ENCODE data around the gene KRT31.

KRT31 gene

GRCh38 chr17:41415411-41415810, 18.0 kb upstream of the KRT31 start:
- no peak for TF ChIP-seq CTCF (IDR thresholded peaks at IDR 0.05; ENCODE audit: low read depth, low read length)
- in situ Hi-C loops (cut with HindIII; ENCODE audit: low sequenced_read_pairs): no loop called here
- no peak for DNase-seq (ENCODE audit: low read depth, low spot score)
- no peak overlapping the region for H3K4me3 ChIP-seq (ENCODE audit: low read depth, low read length)

- DNase-seq (ENCODE audit: low read depth, low spot score): no peak
- no peak overlapping the region for H3K4me3 ChIP-seq (ENCODE audit: low read depth, low read length)
- no peak for TF ChIP-seq CTCF (IDR thresholded peaks at IDR 0.05; ENCODE audit: low read depth, low read length)
- in situ Hi-C loops (cut with HindIII; ENCODE audit: low sequenced_read_pairs): no loop called here
Measured at GRCh38 chr17:41413982-41414381, 16.6 kb upstream of the KRT31 start.

- no peak for TF ChIP-seq CTCF (IDR thresholded peaks at IDR 0.05; ENCODE audit: low read depth, low read length)
- in situ Hi-C loops (cut with HindIII; ENCODE audit: low sequenced_read_pairs): no loop called here
- DNase-seq (ENCODE audit: low read depth, low spot score): no peak
- no peak overlapping the region for H3K4me3 ChIP-seq (ENCODE audit: low read depth, low read length)
Measured at GRCh38 chr17:41413353-41413957, 16.0 kb upstream of the KRT31 start.

- no peak for DNase-seq (ENCODE audit: low read depth, low spot score)
- H3K4me3 ChIP-seq (ENCODE audit: low read depth, low read length): no peak overlapping the region
- in situ Hi-C loops (cut with HindIII; ENCODE audit: low sequenced_read_pairs): no loop called here
- no peak for TF ChIP-seq CTCF (IDR thresholded peaks at IDR 0.05; ENCODE audit: low read depth, low read length)
Measured at GRCh38 chr17:41411072-41411840, 13.8 kb upstream of the KRT31 start.

- no peak for DNase-seq (ENCODE audit: low read depth, low spot score)
- in situ Hi-C loops (cut with HindIII; ENCODE audit: low sequenced_read_pairs): no loop called here
- no peak overlapping the region for H3K4me3 ChIP-seq (ENCODE audit: low read depth, low read length)
- no peak for TF ChIP-seq CTCF (IDR thresholded peaks at IDR 0.05; ENCODE audit: low read depth, low read length)
Measured at GRCh38 chr17:41407226-41407625, 9.8 kb upstream of the KRT31 start.

- no peak for DNase-seq (ENCODE audit: low read depth, low spot score)
- H3K4me3 ChIP-seq (ENCODE audit: low read depth, low read length): no peak overlapping the region
- in situ Hi-C loops (cut with HindIII; ENCODE audit: low sequenced_read_pairs): no loop called here
- no peak for TF ChIP-seq CTCF (IDR thresholded peaks at IDR 0.05; ENCODE audit: low read depth, low read length)
Measured at GRCh38 chr17:41406205-41406604, 8.8 kb upstream of the KRT31 start.

All from astrocyte of the spinal cord (primary cell).